Gastrocnemius medialis (tissue), 4 donors: ENCODE data around the gene OR14J1.
"Not testable (repeated sequence)": the region's sequence is repeated elsewhere in the genome, so short reads cannot be mapped to it uniquely, and the experiment has no call there.

Source experiments
- POLR2A ChIP-seq, 2 donors: fragments of 450-650 bp; IDR thresholded peaks; one replicate each; pipeline ENCODE4 v1.6.1; 2017; ENCODE audit warnings: antibody characterized with exemption in 2 of 2, mild to moderate bottlenecking in 2 of 2, moderate library complexity in 2 of 2
- TF ChIP-seq, protein P1 (sequence below), 5 experiments: fragments of 450-650 bp in 3 of 5; fragments of 200-600 bp in 2 of 5; sonication (generic) in 2 of 5; IDR thresholded peaks in 4 of 5; conservative IDR thresholded peaks in 1 of 5; 1 replicate in 4 of 5; 2 replicates in 1 of 5; pipeline ENCODE4 v1.5.1; 2016 to 2019; ENCODE audit warnings: antibody characterized with exemption in 5 of 5, mild to moderate bottlenecking in 3 of 5, moderate library complexity in 3 of 5

DNA sequence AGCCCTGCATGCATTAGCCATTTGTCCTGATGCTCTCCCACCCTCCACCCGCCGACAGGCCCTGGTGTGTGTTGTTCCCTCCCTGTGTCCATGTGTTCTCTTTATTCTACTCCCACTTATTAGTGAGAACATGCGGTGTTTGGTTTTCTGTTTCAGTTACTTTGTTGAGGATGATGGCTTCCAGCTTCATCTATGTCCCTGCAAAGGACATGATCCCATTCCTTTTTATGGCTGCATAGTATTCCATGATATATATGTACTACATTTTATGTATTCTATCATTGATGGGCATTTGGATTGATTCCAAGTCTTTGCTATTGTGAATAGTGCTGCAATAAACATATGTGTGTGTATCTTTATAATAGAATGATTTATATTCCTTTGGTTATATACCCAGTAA, 47.8 kb downstream of the OR14J1 start:
- TF ChIP-seq POLR2A (IDR thresholded peaks at IDR 0.05), result not testable (repeated sequence)
- TF ChIP-seq, protein P1, sequence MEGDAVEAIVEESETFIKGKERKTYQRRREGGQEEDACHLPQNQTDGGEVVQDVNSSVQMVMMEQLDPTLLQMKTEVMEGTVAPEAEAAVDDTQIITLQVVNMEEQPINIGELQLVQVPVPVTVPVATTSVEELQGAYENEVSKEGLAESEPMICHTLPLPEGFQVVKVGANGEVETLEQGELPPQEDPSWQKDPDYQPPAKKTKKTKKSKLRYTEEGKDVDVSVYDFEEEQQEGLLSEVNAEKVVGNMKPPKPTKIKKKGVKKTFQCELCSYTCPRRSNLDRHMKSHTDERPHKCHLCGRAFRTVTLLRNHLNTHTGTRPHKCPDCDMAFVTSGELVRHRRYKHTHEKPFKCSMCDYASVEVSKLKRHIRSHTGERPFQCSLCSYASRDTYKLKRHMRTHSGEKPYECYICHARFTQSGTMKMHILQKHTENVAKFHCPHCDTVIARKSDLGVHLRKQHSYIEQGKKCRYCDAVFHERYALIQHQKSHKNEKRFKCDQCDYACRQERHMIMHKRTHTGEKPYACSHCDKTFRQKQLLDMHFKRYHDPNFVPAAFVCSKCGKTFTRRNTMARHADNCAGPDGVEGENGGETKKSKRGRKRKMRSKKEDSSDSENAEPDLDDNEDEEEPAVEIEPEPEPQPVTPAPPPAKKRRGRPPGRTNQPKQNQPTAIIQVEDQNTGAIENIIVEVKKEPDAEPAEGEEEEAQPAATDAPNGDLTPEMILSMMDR (IDR thresholded peaks at IDR 0.05 in 4 of 5, conservative IDR thresholded peaks at IDR 0.05 in 1 of 5), result not testable (repeated sequence)
